HG03558 (cell line): ENCODE results near the gene NBPF4.
"Not testable (repeated sequence)": the region's sequence is repeated elsewhere in the genome, so short reads cannot be mapped to it uniquely, and the experiment has no call there.

Source experiments
- ATAC-seq: cut with Tn5 transposase; IDR thresholded peaks from one replicate; pipeline ENCODE4 v1.9.1; 2021; ENCODE audit warnings: moderate number of reproducible peaks; ENCODE audit not compliant: unreplicated experiment; ENCODE audit errors: extremely low read depth

NBPF4 gene

DNA sequence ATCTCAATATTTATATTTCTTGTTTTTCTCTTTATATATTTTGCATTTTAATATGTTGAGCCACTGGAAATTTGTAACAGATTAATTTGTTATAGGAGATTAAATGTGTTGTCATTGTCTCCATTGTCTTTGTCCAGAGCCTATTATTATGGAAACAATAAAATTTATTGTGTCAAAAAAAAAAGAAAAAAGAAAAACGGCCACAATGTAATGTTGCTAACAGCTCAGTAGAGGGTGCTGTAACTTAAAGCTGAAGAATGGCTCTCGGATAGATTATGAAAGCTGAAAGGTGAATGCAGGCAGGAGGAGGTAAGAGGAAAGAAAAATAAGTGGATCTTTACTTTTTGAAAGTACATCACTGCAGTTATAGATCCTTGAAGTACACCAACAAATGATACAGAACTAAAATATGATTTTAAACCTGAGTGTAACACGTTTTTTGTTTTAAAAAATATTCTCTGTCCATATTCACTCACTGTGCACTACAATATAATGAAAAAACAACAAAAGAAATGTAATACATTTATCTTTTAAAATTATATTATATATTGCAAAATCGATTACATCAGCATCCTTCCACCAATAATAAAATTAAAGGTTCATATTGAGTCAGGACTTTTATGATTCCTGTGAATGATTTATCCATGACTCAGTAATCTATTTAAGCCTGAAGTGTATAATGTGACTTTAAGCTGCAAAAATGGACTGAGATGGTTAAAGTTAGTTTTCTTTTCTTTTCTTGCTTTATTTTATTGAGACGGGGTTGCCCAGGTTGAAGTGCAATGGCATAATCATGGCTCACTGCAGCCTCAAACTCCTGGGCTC lies 29.0 kb downstream of the NBPF4 start:
- not testable (repeated sequence) for ATAC-seq

DNA sequence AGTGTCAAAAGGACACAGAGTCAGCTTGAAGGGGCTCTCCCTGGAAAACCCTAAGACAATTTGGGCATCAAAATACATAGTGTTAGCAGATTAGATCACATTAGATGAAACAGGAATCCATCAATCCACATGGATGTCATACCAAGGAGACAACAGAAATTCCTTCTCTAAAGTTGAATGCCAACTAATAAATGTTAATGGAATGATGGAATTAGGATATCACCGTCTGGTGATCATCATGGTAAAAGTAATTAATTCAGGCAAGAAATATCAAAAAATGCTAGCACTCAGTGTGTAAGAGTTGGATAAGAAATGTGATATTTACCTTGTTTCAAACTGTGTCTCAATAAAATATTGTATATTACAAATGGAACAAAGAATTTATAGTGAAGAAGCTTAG lies 32.9 kb downstream of the NBPF4 start:
- no peak for ATAC-seq

DNA sequence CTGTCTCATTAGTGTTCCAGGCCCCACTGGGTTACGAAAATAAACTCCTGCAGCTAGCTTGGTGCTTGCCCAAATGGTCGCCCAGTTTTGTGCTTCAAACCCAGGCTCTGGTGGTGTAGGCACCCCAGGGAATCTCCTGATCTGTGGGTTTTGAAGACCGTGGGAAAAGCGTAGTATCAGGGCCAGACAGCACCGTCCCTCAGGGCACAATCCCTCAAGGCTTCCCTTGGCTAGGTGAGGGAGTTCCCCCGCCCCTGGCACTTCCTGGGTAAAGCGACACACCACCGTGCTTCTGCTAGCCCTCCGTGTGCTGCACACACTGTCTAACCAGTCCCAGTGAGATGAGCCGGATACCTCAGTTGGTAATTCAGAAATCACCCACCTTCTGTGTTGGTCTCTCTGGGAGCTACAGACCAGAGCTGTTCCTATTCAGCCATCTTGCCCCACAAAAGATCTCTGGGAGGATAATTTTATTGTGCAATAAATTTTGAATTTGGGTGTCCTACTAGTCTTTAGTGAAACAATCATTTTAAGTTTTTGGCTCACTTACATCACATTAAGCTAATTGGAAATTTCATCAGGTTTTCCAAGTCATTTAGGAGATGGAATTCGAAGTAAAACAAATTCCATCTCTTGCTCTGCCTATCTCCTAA lies 34.3 kb downstream of the NBPF4 start:
- ATAC-seq = no peak

DNA sequence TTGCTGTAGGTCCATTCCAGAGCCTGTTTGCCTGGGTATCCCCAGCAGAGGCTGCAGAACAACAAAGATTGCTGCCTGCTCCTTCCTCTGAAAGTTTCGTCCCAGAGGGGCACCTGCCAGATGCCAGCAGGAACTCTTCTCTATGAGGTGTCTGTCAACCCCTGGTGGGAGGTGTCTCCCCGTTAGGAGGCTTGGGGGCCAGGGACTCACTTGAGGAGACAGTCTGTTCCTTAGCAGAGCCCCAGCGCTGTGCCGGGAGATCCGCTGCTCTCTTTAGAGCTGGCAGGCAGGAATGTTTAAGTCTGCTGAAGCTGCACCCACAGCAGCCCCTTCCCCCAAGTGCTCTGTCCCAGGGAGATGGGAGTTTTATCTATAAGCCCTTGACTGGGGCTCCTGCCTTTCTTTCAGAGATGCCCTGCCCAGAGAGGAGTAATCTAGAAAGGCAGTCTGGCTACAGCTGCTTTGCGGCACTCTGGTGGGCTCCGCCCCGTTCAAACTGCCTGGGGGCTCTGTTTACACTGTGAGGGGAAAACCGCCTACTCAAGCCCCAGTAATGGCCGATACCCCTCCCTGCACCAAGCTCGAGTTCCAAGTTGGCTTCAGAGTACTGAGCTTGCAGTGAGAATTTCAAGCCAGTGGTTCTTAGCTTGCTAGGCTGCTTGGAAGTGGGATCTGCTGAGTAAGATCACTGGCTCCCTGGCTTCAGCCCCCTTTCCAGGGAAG lies 35.0 kb downstream of the NBPF4 start:
- ATAC-seq = no peak

DNA sequence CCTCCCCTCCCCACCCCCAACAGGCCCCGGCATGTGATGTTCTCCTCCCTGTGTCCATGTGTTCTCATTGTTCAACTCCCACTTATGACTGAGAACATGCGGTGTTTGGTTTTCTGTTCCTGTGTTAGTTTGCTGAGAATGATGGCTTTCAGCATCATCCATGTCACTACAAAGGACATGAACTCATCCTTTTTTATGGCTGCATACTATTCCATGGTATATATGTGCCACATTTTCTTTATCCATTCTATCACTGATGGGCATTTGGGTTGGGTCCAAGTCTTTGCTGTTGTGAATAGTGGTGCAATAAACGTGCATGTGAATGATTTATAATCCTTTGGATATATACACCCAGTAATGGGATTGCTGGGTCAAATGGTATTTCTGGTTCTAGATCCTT lies 40.3 kb downstream of the NBPF4 start:
- ATAC-seq = not testable (repeated sequence)

DNA sequence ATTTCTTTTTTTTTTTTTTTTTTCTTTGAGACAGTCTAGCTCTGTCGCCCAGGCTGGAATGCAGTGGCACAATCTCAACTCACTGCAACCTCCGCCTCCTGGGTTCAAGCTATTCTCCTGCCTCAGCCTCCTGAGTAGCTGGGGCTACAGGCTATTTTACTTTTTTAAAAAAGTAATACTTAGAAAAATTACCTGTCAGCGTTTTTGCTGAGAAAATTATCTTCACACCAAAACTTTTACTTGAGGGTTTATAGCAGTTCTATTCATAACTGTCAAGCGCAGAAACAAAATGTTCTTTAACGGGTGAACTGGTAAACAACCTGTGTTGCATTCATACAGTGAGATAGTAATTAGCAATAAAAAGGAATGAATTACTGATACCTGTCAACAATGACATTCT lies 42.2 kb downstream of the NBPF4 start:
- ATAC-seq = no peak

DNA sequence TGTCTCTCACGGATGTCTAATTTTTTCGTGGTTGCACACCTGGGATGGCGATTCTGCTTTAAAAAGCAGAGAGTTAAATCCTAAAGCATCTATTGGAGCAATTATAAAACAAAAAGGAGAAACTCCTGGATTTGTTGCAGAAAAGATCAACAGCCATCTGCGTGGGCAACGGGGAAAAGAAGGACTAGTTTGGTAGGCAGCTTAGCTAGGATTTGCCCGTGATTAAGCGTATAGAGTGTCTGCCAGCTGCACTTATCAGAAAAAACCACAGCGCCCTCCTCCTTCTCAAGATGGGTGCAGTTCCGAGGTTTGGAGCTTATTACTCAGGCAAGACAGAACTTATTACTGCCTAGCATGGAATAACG lies 43.2 kb downstream of the NBPF4 start:
- ATAC-seq = no peak

DNA sequence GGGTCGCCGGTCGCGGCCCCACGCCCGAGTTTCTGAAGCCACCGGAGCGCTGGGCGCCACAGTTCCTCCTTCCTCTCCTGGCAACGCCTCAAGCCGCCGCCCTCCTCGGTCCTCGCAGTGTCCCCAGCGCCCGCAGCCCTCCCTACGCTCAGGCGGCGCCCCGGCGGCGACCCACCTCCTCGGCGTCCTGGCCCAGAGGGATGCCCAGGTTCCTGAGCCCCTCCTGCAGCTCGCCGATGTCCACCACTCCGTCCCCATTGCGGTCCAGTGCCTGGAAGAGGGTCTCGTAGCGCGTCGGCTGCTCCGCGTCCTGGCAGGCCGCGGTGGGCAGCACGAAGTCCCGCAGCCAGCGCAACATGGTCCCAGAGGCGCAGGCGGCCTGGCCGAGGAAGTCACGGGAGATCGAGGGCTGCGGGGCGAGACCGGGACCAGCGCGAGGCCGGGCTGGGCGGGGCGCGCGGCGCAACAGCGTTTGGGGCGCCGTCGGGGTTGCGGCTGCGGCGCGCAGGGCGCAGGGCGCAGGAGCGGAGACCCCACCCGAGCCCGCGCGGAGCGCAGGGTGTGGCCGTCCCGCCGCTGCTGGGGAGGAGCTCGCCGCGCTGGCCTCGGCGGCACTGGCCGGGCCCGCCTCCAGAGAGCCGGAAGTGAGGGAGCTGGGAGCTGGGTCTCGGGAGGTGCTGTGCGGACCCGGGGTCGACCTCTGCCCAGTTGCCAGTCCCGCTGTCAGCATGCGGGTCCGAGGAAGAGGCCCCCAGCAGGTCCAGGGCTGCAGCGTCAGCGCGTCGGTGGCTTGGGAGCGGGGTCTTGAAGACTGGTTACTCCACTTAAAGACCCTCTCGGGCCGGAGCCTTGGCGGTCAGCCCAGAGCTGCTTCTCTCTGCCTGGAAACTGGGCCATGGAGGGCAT lies 43.8 kb downstream of the NBPF4 start, which contains the start of gene SLC25A24:
SLC25A24 (minus strand) TSS at position 563 of the 906 bp plus-strand sequence; CDS start at position 358, 205 bp downstream.
- ATAC-seq = no peak

DNA sequence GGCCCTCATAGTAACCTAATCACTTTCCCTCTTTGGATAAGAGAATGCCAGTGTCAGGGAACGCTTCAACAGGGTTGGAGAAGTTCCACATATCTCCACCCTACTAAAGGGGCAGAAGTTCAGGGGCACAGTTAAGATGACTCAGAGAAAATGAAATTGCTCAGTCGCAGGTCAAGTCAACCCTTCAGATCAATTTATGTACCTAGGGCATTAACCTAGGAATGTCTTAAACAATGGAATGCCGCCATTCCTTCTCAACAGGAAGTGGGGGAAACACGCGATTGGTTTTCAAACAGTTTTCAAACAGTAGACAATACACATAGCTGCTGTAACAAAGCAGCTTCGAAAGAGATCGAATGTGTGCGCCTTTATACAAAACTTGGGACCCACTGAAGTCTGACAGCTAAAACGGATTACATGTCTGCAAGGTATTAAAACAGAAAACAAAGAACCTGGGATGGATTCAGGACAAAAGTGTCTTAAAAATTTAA lies 44.6 kb downstream of the NBPF4 start:
- no peak for ATAC-seq

DNA sequence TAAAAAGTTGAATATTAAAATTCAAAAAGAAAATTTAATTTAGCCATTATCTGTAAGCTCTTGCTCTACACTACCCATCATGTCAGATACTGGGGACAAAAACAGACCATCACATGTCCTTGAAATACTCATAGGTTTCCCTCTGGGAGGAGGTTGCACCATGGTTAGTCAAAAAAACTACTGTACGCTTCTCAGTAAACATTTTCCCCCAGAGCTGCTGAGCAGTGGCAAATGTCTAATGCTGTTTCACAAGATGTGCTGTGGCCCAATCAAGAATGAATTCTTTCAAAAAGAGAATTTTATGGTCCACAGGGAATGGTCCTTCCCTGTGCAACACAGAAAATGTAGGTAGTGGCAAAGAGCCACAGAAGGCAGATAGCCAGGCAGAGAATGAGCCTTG lies 49.8 kb downstream of the NBPF4 start:
- ATAC-seq = no peak

DNA sequence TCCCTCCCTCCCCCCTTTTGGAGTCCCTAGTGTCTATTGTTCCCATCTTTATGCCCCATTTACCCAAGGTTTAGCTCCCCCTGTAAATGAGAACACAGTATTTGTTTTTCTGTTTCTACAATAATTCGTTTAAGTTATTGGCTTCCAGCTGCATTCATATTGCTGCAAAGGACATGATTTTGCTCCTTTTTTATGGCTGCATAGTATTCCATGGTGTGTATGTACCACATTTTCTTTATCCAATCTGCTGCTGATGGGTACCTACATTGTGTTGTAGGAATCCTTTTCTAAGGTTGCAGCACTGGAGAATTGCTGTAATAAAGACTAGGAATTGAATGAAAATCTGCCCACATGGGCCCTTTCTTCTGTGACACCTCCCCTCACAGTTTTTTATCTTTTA lies 50.5 kb downstream of the NBPF4 start:
- no peak for ATAC-seq

DNA sequence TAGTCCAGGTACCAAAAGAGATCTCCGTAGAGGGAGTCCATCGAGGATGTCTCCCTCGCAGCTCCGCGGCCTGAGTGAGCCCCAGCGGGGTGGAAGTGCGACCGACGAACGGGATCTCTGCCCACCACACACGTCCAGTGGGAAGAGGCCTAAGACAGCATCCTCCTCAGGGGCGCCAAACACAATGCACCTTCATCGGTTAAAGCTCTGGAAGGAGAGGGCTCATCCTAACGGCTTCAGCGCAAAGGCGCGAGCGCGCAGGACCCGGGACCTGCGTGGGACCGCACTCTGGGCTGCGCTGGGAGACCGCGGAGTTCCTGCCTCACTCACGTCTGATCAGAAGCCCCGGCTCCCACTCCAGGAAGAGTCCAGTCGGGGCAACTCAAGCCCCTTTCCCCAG lies 51.3 kb downstream of the NBPF4 start:
- no peak for ATAC-seq

DNA sequence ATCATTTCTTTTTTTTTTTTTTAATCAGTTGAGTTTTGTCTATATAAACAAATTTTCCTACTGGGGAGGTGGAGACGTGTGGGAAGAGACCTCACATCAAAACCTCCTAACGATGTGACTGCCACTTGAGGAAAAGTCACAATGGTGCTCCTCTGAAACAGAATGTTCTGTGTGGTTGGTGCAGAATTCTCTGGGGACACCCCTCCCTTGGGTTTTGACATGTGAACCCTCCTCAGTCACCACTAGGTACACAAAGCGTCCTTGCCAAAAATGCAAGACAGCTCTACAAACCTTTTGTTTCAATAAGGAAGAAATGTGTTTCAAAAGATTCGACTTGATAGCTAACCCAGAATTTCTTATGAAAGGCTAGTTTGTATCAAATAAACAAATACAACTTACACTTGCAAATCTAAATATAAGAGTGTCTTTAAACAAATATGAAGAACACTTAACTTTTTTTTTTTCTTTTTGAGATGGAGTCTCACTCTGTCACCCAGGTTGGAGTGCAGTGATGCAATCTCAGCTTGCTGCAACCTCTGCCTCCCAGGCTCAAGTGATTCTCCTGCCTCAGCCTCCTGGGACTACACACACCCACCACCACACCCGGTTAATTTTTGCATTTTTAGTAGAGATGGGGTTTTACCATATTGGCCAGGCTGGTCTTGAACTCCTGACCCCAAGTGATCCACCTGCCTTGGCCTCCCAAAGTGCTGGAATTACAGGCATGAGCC lies 53.0 kb downstream of the NBPF4 start:
- no peak for ATAC-seq

DNA sequence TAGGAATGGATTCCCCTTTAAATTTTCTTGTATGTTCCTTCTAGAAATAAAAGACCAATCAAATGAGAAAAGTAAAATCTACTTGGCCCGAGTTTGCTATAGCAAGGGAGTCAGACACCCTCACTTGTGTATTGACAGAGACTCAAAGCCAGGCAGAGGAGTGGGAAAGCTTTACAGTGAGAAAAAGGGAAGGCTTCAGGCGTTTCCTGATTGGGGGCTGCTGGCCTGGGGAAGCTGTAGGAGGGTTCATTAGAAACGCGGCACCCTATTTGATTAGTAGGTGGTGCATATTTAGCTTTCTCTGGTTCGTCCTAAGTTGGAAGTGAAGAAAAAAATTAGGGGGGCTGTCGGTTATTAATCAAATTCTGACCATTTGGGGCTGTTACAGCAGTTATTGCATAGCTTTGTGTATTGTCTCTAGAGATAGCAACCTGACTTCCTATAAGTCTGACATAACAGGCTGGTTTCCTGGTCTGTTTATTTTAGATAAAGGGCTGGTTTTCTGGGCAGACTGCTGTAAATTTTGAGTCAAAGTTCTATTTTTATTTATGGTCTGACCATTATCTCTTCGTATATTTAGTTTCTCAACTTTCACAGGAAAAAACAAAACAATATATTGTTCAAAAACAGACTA lies 53.8 kb downstream of the NBPF4 start:
- no peak for ATAC-seq

DNA sequence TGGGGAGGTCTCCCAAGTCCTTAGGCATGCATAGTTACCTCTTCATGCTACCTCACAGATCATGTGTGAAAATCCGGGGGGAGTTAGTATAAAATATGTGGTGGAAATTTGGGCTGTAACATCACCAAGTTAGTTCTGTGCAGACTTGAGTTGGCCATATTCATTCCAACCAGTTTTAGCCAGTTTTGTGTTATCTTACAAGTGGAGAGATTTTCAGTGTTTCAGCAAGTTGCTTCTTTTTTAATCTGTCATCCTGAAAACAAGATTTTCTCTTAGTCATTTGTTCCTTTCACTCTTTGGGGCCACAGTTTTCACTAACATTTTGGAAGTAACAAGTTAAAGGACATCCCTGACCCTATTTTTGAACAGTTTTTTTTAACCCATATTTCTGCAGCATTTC lies 55.1 kb downstream of the NBPF4 start:
- no peak for ATAC-seq

DNA sequence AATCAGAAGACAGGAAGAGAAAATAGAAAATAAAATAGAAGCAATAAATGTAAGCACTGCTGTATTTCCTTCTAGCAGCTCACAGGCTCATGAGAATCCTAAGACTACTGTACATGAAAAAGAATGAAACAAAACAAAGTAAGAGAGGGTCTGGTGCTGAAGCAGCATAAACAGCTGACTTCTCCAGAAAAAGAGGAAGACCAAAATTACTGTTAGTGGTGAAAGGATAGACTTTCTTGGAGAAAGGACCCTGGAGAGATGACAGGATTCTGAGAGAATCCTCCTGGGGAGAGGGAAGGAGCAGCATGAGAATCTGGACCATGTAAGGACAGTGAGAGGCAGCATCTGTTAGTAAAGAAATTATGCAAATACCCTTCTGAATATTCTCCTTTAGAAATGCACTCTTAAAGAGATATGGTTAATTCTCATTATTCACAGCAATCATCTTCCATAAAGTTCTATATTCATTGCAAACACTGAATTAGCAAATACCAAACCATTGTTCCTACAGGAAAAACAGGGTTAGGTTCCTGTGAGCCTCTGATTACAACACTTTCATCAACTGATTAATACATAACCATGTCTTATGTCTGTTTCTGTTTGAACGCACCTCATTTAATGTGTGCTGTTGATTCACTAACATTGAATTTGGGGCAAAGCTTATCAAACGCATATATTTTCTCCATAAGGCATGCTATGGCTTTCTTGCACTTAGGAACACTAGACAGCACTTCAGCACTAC lies 60.7 kb downstream of the NBPF4 start:
- no peak for ATAC-seq

DNA sequence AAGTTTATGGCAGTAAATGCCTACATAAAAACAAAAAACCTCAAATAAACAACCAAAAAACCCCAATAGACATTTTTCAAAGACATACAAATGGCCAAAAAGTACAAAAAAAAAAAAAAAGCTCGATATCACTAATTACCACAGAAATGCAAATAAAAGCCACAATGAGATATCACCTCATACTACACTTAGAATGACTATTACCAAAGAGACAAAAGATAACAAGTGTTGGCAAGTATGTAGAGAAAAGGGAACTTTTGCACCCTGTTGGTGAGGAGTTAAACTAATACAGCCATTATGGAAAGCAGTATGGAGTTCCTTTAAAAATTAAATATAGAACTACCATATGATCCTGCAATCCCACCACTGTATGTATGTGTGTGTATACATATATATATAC lies 64.9 kb downstream of the NBPF4 start:
- ATAC-seq = no peak
